Measurements from ENCODE around the gene GRIP1.
A peak's percentile ranks its signal among the peaks of the same experiment; 100 is the strongest.

GRIP1 gene

GRCh38 chr12:66678338-66679275, at the start of gene GRIP1:
Gene GRIP1, minus strand, starts transcription at chr12:66679076. Its CDS starts 172 bp downstream, at chr12:66678904.
- no peak for TF ChIP-seq CTCF (IDR thresholded peaks at IDR 0.05; ENCODE audit: low read depth, low read length)
- DNase-seq (ENCODE audit: low read depth in 2 of 2): no peak
- no peak within 1 kb of the TSS for H3K4me3 ChIP-seq (replicated peaks in 1 of 2; ENCODE audit: low read depth in 2 of 2, low read length in 2 of 2)

GRCh38 chr12:66726556-66726955, 47.7 kb upstream of the GRIP1 start:
- no peak overlapping the region for H3K4me3 ChIP-seq (replicated peaks in 1 of 2; ENCODE audit: low read depth in 2 of 2, low read length in 2 of 2)
- no peak for TF ChIP-seq CTCF (IDR thresholded peaks at IDR 0.05; ENCODE audit: low read depth, low read length)
- DNase-seq (ENCODE audit: low read depth in 2 of 2): no peak

GRCh38 chr12:66725031-66725430, 46.2 kb upstream of the GRIP1 start:
- TF ChIP-seq CTCF (IDR thresholded peaks at IDR 0.05; ENCODE audit: low read depth, low read length): no peak
- no peak overlapping the region for H3K4me3 ChIP-seq (replicated peaks in 1 of 2; ENCODE audit: low read depth in 2 of 2, low read length in 2 of 2)
- DNase-seq (ENCODE audit: low read depth in 2 of 2): peak in 1 of 2 donors; percentile 7

- no peak overlapping the region for H3K4me3 ChIP-seq (replicated peaks in 1 of 2; ENCODE audit: low read depth in 2 of 2, low read length in 2 of 2)
- no peak for DNase-seq (ENCODE audit: low read depth in 2 of 2)
- no peak for TF ChIP-seq CTCF (IDR thresholded peaks at IDR 0.05; ENCODE audit: low read depth, low read length)
Observed at GRCh38 chr12:66724616-66725015, 45.7 kb upstream of the GRIP1 start.

GRCh38 chr12:66724026-66724425, 45.1 kb upstream of the GRIP1 start:
- no peak for TF ChIP-seq CTCF (IDR thresholded peaks at IDR 0.05; ENCODE audit: low read depth, low read length)
- DNase-seq (ENCODE audit: low read depth in 2 of 2): no peak
- H3K4me3 ChIP-seq (replicated peaks in 1 of 2; ENCODE audit: low read depth in 2 of 2, low read length in 2 of 2): no peak overlapping the region

GRCh38 chr12:66719862-66720261, 41.0 kb upstream of the GRIP1 start:
- DNase-seq (ENCODE audit: low read depth in 2 of 2): no peak
- TF ChIP-seq CTCF (IDR thresholded peaks at IDR 0.05; ENCODE audit: low read depth, low read length): no peak
- H3K4me3 ChIP-seq (replicated peaks in 1 of 2; ENCODE audit: low read depth in 2 of 2, low read length in 2 of 2): no peak overlapping the region

All from cardiac fibroblast (primary cell).